Endothelial cell (in vitro differentiated cells): Measurements from ENCODE around the gene RBM3. TPM values are rescaled to one million over a fixed set of nuclear protein-coding genes. Genes with fewer than 3 reads are reported as not detected.

Experiments used
- DNase-seq: peaks from one replicate; pipeline ENCODE4 v3.0.0; 2021; ENCODE audit warnings: low spot score
- H3K27ac Mint-ChIP-seq: one replicate; pipeline ENCODE4 v1.8.0; 2021; ENCODE audit warnings: mixed read lengths, inconsistent platforms; ENCODE audit not compliant: unreplicated experiment
- H3K27me3 Mint-ChIP-seq: one replicate; pipeline ENCODE4 v1.8.0; 2021; ENCODE audit warnings: mild to moderate bottlenecking, moderate library complexity, mixed read lengths, inconsistent platforms; ENCODE audit not compliant: unreplicated experiment
- H3K36me3 Mint-ChIP-seq: one replicate; pipeline ENCODE4 v1.8.0; 2021; ENCODE audit warnings: mild to moderate bottlenecking, low read depth, mixed read lengths, inconsistent platforms; ENCODE audit not compliant: unreplicated experiment
- H3K4me1 Mint-ChIP-seq: one replicate; pipeline ENCODE4 v1.8.0; 2021; ENCODE audit warnings: mild to moderate bottlenecking, mixed read lengths, inconsistent platforms; ENCODE audit not compliant: unreplicated experiment
- H3K4me3 Mint-ChIP-seq: one replicate; pipeline ENCODE4 v1.8.0; 2021; ENCODE audit warnings: mild to moderate bottlenecking, mixed read lengths, inconsistent platforms; ENCODE audit not compliant: unreplicated experiment
- H3K9me3 Mint-ChIP-seq: one replicate; pipeline ENCODE4 v1.8.0; 2021; ENCODE audit warnings: mixed read lengths, inconsistent platforms; ENCODE audit not compliant: unreplicated experiment
- CTCF ChIP-seq: fragments of 200-600 bp; sonication (generic); IDR thresholded peaks from one replicate; pipeline ENCODE4 v1.5.0; 2021; ENCODE audit warnings: antibody characterized with exemption; ENCODE audit not compliant: unreplicated experiment
- total RNA-seq: library from RNA; stranded (reverse); fragmentation: NEBNext Ultra II Directional; extraction: Animal tissue kit (Norgen Biotek cat#: 25700); gene quantifications from one replicate; pipeline ENCODE4 v1.2.1, GENCODE V29; 2021; ENCODE audit not compliant: unreplicated experiment

The RBM3 gene
- total RNA-seq, 1 donor from 2014 or later: 252 TPM

- peaks cover 21% of the 10 kb centered on the region for H3K36me3 Mint-ChIP-seq
- DNase-seq: no peak
- no peaks in the 10 kb centered on the region for H3K9me3 Mint-ChIP-seq
- H3K4me1 Mint-ChIP-seq: peaks cover 4% of the 10 kb centered on the region
- H3K4me3 Mint-ChIP-seq: no peak overlapping the region
- H3K27me3 Mint-ChIP-seq: peaks cover 4% of the 10 kb centered on the region
- TF ChIP-seq CTCF: no peak
- no peak overlapping the region for H3K27ac Mint-ChIP-seq
Measured at GRCh38 chrX:48601741-48602394, 27.6 kb downstream of the RBM3 start.

- Mint-ChIP-seq H3K9me3 (no peaks in the 10 kb centered on the region), H3K27ac (no peak overlapping the region), H3K27me3 (peaks cover 2% of the 10 kb centered on the region), H3K36me3 (peaks cover 21% of the 10 kb centered on the region), H3K4me3 (no peak overlapping the region), H3K4me1 (no peaks in the 10 kb centered on the region)
- no peak for TF ChIP-seq CTCF
- no peak for DNase-seq
Measured at GRCh38 chrX:48604701-48605100, 30.4 kb downstream of the RBM3 start.

- H3K27ac Mint-ChIP-seq: no peak overlapping the region
- H3K36me3 Mint-ChIP-seq: peaks cover 19% of the 10 kb centered on the region
- peaks cover 2% of the 10 kb centered on the region for H3K27me3 Mint-ChIP-seq
- no peaks in the 10 kb centered on the region for H3K4me1 Mint-ChIP-seq
- no peak overlapping the region for H3K4me3 Mint-ChIP-seq
- TF ChIP-seq CTCF: no peak
- DNase-seq: no peak
- no peaks in the 10 kb centered on the region for H3K9me3 Mint-ChIP-seq
Measured at GRCh38 chrX:48606091-48606490, 31.8 kb downstream of the RBM3 start.

DNA sequence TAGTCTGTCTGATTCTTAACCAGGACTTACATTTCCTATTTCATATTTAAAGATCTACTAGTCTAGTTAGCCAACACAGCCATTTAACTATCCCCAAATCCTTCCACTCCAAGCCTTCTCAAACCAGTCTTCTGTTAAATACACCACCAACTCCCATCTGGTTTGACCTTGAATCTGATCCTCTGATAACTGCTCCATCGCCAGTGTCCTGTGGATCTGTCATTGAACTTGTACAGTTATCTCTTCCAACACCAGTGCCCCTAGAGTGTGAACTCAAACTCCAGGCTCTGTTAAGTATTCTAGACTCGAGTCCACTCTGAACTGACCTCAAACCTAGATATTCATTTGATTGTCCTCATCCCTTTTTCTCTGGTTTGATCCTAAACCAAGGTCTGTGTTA, 37.4 kb downstream of the RBM3 start:
- no peaks in the 10 kb centered on the region for H3K4me1 Mint-ChIP-seq
- no peaks in the 10 kb centered on the region for H3K27me3 Mint-ChIP-seq
- H3K36me3 Mint-ChIP-seq: no peaks in the 10 kb centered on the region
- H3K27ac Mint-ChIP-seq: no peak overlapping the region
- TF ChIP-seq CTCF: no peak
- no peak for DNase-seq
- H3K9me3 Mint-ChIP-seq: no peaks in the 10 kb centered on the region
- no peak overlapping the region for H3K4me3 Mint-ChIP-seq

- Mint-ChIP-seq H3K27ac (no peak overlapping the region), H3K4me3 (no peak overlapping the region), H3K27me3 (no peaks in the 10 kb centered on the region), H3K4me1 (peaks cover 7% of the 10 kb centered on the region), H3K36me3 (no peaks in the 10 kb centered on the region), H3K9me3 (no peaks in the 10 kb centered on the region)
- no peak for DNase-seq
- no peak for TF ChIP-seq CTCF
Measured at GRCh38 chrX:48613502-48614160, 39.3 kb downstream of the RBM3 start.
